Lung (tissue), 12 donors: ENCODE data around the gene RYK. TPM values are rescaled to one million over a fixed set of nuclear protein-coding genes. Genes with fewer than 3 reads are reported as not detected.
A peak's percentile ranks its signal among the peaks of the same experiment; 100 is the strongest.

ENCODE experiments used
- ATAC-seq: fragments of 200-7000 bp; cut with Tn5 transposase; one replicate; pipeline ENCODE4 v1.9.1; 2020; ENCODE audit warnings: moderate number of reproducible peaks; ENCODE audit not compliant: insufficient read depth, low FRiP score
- DNase-seq, 3 donors: peaks; one replicate each; pipeline ENCODE4 v3.0.0-alpha.2; 2013 to 2017
- H3K27ac ChIP-seq, 2 donors: one replicate each; pipeline ENCODE4 v1.5.1; 2013; ENCODE audit warnings: mild to moderate bottlenecking in 2 of 2, moderate library complexity in 2 of 2, control low read depth in 1 of 2, inconsistent platforms in 1 of 2, low read depth in 1 of 2, low read length in 1 of 2
- H3K27me3 ChIP-seq, 3 donors: one replicate each; pipeline ENCODE4 v1.5.1; 2013; ENCODE audit warnings: low read length in 2 of 3; ENCODE audit not compliant: control insufficient read depth in 3 of 3, insufficient read depth in 3 of 3
- H3K36me3 ChIP-seq, 4 donors: one replicate each; pipeline ENCODE4 v1.5.1; 2013; ENCODE audit warnings: low read length in 4 of 4, mild to moderate bottlenecking in 1 of 4, moderate library complexity in 1 of 4; ENCODE audit not compliant: control insufficient read depth in 4 of 4, insufficient read depth in 4 of 4
- H3K4me1 ChIP-seq, 5 donors: one replicate each; pipeline ENCODE4 v1.5.1; 2013; ENCODE audit warnings: low read length in 5 of 5, mild to moderate bottlenecking in 2 of 5, moderate library complexity in 1 of 5; ENCODE audit not compliant: control insufficient read depth in 5 of 5, insufficient read depth in 5 of 5
- H3K4me3 ChIP-seq: one replicate; pipeline ENCODE4 v1.5.1; 2013; ENCODE audit warnings: mild to moderate bottlenecking, control low read depth, moderate library complexity
- H3K9ac ChIP-seq, 2 donors: one replicate each; pipeline ENCODE4 v1.5.1; 2013; ENCODE audit warnings: low read length in 2 of 2, control low read depth in 1 of 2; ENCODE audit not compliant: insufficient read depth in 1 of 2
- H3K9me3 ChIP-seq, 4 donors: one replicate each; pipeline ENCODE4 v1.5.1; 2013; ENCODE audit warnings: low read length in 3 of 4, mild to moderate bottlenecking in 1 of 4, moderate library complexity in 1 of 4; ENCODE audit not compliant: control insufficient read depth in 4 of 4, insufficient read depth in 3 of 4
- WGBS, 2 donors: extraction: QIAGEN DNeasy Blood & Tissue Kit; methylation state at CpG; one replicate each; pipeline ENCODE4 v1.1.7; 2013; 5-methylcytosine and 5-hydroxymethylcytosine counted together
- polyA plus RNA-seq, 2 donors: library from polyadenylated mRNA; stranded (reverse); fragments of 200-250 nt; gene quantifications; one replicate each; pipeline ENCODE4 v1.2.1, GENCODE V29; 2013
- total RNA-seq, 2 donors: library from RNA; depleted of rRNA in 1 of 2; stranded (reverse); fragments of >200 nt in 1 of 2; gene quantifications; one replicate each; pipeline ENCODE4 v1.2.1, GENCODE V29; 2014 to 2021
- TF ChIP-seq, protein P1 (sequence below): IDR thresholded peaks from 2 replicates; pipeline ENCODE4 v1.5.1; 2012; ENCODE audit warnings: mild to moderate bottlenecking; ENCODE audit errors: control extremely low read depth, extremely low read depth
- donor health status: control.
- donor health status: control.
- donor health status: Bipolar disorder and iron deficiency.
- donor health status: healthy.
- donor health status: DM: yes; HTN: yes; CAD: no.

RYK gene
- total and polyA plus RNA-seq, 4 donors, result 22.1 to 132 (median 29.0) TPM

DNA sequence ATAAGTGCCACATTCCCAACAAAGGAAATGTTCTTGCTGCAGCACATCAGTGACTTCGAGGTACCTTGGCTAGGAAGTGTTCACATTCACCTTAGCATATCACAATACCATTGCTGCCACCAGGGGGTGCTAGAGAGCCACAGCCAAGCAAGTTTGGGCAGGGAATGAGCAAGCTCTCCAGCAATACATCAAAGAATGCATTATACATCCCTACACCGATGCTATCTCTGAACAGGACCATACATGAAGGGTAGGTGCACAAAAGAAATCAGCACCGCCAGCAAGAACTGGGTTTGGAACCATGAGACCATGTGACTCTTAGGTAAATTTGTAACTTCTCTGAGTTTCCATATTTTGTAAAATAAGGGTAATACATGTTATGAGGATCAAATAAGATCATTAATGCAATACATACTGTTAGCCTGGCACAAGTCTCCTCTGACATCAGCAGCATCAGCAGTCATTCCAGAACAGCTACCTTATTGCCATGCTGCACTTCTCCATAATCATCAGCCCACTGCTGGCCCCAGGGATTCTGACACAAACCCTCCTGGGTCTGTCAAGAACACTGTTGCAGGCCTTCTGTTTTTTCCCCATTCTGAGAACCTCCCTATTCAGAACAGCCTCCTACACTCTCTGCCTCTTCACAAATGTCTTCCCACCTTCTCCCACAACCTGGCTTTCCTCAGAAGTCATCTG is 37.5 kb downstream of the RYK start:
- peak; percentile 81 for ATAC-seq
- H3K27ac ChIP-seq, result no peak overlapping the region

GRCh38 chr3:134211797-134212196 is 38.9 kb downstream of the RYK start:
- Histone ChIP-seq H3K9ac (no peak overlapping the region), H3K36me3 (peaks cover 4 to 11% (median 6%) of the 10 kb centered on the region in 4 donors), H3K4me1 (peaks cover 0 to 10% (median 0%) of the 10 kb centered on the region in 5 donors), H3K27me3 (no peaks in the 10 kb centered on the region), H3K9me3 (no peaks in the 10 kb centered on the region), H3K4me3 (no peak overlapping the region), H3K27ac (no peak overlapping the region)
- TF ChIP-seq, protein P1, sequence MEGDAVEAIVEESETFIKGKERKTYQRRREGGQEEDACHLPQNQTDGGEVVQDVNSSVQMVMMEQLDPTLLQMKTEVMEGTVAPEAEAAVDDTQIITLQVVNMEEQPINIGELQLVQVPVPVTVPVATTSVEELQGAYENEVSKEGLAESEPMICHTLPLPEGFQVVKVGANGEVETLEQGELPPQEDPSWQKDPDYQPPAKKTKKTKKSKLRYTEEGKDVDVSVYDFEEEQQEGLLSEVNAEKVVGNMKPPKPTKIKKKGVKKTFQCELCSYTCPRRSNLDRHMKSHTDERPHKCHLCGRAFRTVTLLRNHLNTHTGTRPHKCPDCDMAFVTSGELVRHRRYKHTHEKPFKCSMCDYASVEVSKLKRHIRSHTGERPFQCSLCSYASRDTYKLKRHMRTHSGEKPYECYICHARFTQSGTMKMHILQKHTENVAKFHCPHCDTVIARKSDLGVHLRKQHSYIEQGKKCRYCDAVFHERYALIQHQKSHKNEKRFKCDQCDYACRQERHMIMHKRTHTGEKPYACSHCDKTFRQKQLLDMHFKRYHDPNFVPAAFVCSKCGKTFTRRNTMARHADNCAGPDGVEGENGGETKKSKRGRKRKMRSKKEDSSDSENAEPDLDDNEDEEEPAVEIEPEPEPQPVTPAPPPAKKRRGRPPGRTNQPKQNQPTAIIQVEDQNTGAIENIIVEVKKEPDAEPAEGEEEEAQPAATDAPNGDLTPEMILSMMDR, result peak; percentile 52
- peak; percentile 47 to 62 (median 59) for DNase-seq
- no peak for ATAC-seq
- WGBS, 2 donors, result 27 to 35% methylated on average over 2 of the region's 2 CpGs

More for the DNA sequence above, 37.5 kb downstream of the RYK start:
- Histone ChIP-seq H3K36me3 (peaks cover 4 to 11% (median 6%) of the 10 kb centered on the region in 4 donors), H3K9ac (no peak overlapping the region), H3K27me3 (no peaks in the 10 kb centered on the region), H3K9me3 (no peaks in the 10 kb centered on the region), H3K4me3 (no peak overlapping the region), H3K4me1 (peaks cover 0 to 10% (median 0%) of the 10 kb centered on the region in 5 donors)
- WGBS, 2 donors, result 27 to 32% methylated on average over 3 of the region's 3 CpGs
- DNase-seq, result peak; percentile 78 to 84 (median 81)
- TF ChIP-seq, protein P1, result peak; percentile 91

DNA sequence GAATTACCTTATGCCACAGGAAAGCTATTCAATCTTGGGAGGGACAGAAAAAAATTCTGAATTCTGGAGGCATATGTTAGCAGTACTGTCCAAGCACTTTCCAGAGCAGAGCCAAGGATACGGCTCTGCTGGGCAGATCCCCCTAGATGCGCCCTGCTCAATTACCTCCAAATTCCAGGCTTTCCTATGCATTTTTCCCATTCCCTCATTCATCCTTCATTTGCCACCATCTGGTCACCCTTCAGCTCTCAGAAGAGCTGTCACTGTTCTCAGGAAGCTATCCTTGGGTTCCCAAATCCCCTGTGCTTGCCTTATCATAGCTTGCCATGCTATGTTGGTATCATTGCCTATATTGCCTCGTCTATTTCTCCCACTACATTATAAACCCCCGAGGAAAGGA is 45.2 kb downstream of the RYK start:
- DNase-seq (no peak), ATAC-seq (no peak)
- Histone ChIP-seq H3K27ac (no peak overlapping the region), H3K36me3 (peaks cover 9 to 18% (median 14%) of the 10 kb centered on the region in 4 donors), H3K9me3 (no peaks in the 10 kb centered on the region), H3K4me3 (no peak overlapping the region), H3K27me3 (no peaks in the 10 kb centered on the region), H3K4me1 (peaks cover 0 to 5% (median 0%) of the 10 kb centered on the region in 5 donors), H3K9ac (no peak overlapping the region)
- 95% methylated on average over 4 of the region's 4 CpGs for WGBS, 2 donors
- TF ChIP-seq, protein P1, result no peak
